CD4-positive, CD25-positive, alpha-beta regulatory T cell (primary cell): ENCODE data around the gene HNRNPUL2. TPM values are rescaled to one million over a fixed set of nuclear protein-coding genes. Genes with fewer than 3 reads are reported as not detected.

Experiments used
- ATAC-seq, 2 donors: fragments of 150-1000 bp; cut with Tn5 transposase; one replicate each; pipeline ENCODE4 v1.10.0; 2021; ENCODE audit warnings: low read depth in 2 of 2, moderate number of reproducible peaks in 2 of 2, moderate library complexity in 1 of 2
- DNase-seq, 3 donors: peaks; one replicate each; pipeline versions ENCODE4 v3.0.0 to v3.0.0-alpha.2; 2012 to 2022; ENCODE audit warnings: mixed read lengths in 1 of 3
- H3K27ac ChIP-seq: one replicate; pipeline ENCODE4 v1.7.0; 2013; ENCODE audit warnings: mild to moderate bottlenecking, low read length; ENCODE audit not compliant: insufficient read depth, poor library complexity, severe bottlenecking
- H3K27me3 ChIP-seq: one replicate; pipeline ENCODE4 v1.7.0; 2013; ENCODE audit warnings: low read length; ENCODE audit not compliant: control insufficient read depth, insufficient read depth
- H3K36me3 ChIP-seq: one replicate; pipeline ENCODE4 v1.7.0; 2013; ENCODE audit warnings: mild to moderate bottlenecking, low read length, moderate library complexity; ENCODE audit not compliant: control insufficient read depth, insufficient read depth
- H3K4me1 ChIP-seq: 2 replicates; pipeline ENCODE4 v1.7.0; 2013; ENCODE audit warnings: mild to moderate bottlenecking, low read length; ENCODE audit not compliant: insufficient read depth, control insufficient read depth, poor library complexity, severe bottlenecking
- H3K4me3 ChIP-seq: one replicate; pipeline ENCODE4 v1.7.0; 2013; ENCODE audit warnings: low read depth, mild to moderate bottlenecking, low read length, moderate library complexity
- H3K9me3 ChIP-seq, 2 experiments: 1 replicate in 1 of 2; 2 replicates in 1 of 2; pipeline ENCODE4 v1.7.0; 2013; ENCODE audit warnings: low read length in 2 of 2, mild to moderate bottlenecking in 1 of 2, moderate library complexity in 1 of 2; ENCODE audit not compliant: control insufficient read depth in 2 of 2
- H3K27ac Mint-ChIP-seq, 3 donors: one replicate each; pipeline ENCODE4 v1.8.0; 2020 to 2022; ENCODE audit warnings: mild to moderate bottlenecking in 3 of 3, mixed read lengths in 3 of 3, moderate library complexity in 2 of 3
- H3K27me3 Mint-ChIP-seq: one replicate; pipeline ENCODE4 v1.8.0; 2022; ENCODE audit warnings: mild to moderate bottlenecking, mixed read lengths
- H3K36me3 Mint-ChIP-seq: one replicate; pipeline ENCODE4 v1.8.0; 2020; ENCODE audit warnings: mixed read lengths
- H3K4me1 Mint-ChIP-seq, 4 donors: one replicate each; pipeline ENCODE4 v1.8.0; 2020 to 2022; ENCODE audit warnings: mixed read lengths in 4 of 4, mild to moderate bottlenecking in 1 of 4
- H3K4me3 Mint-ChIP-seq, 4 donors: one replicate each; pipeline ENCODE4 v1.8.0; 2020 to 2022; ENCODE audit warnings: mild to moderate bottlenecking in 4 of 4, mixed read lengths in 4 of 4, moderate library complexity in 3 of 4
- H3K9me3 Mint-ChIP-seq, 7 donors: one replicate each; pipeline ENCODE4 v1.8.0; 2020 to 2022; ENCODE audit warnings: mixed read lengths in 7 of 7, mild to moderate bottlenecking in 3 of 7, moderate library complexity in 2 of 7
- polyA plus RNA-seq, 4 donors: library from polyadenylated mRNA; unstranded; fragments of 300-500 nt; fragmentation: Illumina TruSeq; gene quantifications; one replicate each; pipeline ENCODE4 v1.2.3, GENCODE V29; 2021
- total RNA-seq: library from RNA; stranded (reverse); gene quantifications from one replicate; pipeline ENCODE4 v1.2.3, GENCODE V29; 2022

The HNRNPUL2 gene
- total and polyA plus RNA-seq, 5 donors from 2014 or later, result 0.85 to 52.8 (median 1.3) TPM

DNA sequence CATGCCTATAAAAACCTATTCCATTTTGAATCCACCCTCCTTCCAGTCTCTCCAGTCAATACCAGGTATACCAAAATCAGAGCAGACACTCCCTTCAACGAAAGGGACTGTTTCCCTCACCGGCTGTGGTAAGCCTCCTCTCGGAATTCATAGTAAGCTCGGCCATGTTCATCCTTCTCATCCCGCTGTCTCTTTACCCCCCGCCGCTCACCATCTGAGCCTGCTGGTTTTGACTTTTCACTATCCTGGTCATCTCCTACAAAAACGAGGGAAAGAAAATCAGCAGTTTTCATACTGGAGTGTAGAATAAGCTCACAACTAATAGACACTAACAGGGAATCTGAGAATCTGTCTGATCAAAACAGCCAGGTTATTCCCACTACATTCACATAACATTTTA is 3.1 kb downstream of the HNRNPUL2 start:
- Histone ChIP-seq H3K4me3 (peak overlapping the region; percentile 90), H3K4me1 (peaks cover 33% of the 10 kb centered on the region), H3K27ac (no peak overlapping the region), H3K36me3 (peaks cover 51% of the 10 kb centered on the region), H3K9me3 (no peaks in the 10 kb centered on the region), H3K27me3 (no peaks in the 10 kb centered on the region)
- H3K36me3 Mint-ChIP-seq, result peaks cover 46% of the 10 kb centered on the region
- no peak for ATAC-seq
- DNase-seq, result no peak
- peaks cover 13% of the 10 kb centered on the region for H3K27me3 Mint-ChIP-seq
- peaks cover 29 to 71% (median 47%) of the 10 kb centered on the region in 4 donors for H3K4me1 Mint-ChIP-seq
- H3K27ac Mint-ChIP-seq, result peak overlapping the region; percentile 57 to 84 (median 82)
- peak overlapping the region; percentile 94 to 96 (median 96) for H3K4me3 Mint-ChIP-seq
- H3K9me3 Mint-ChIP-seq, result peaks cover 0 to 1% (median 0%) of the 10 kb centered on the region in 7 donors

DNA sequence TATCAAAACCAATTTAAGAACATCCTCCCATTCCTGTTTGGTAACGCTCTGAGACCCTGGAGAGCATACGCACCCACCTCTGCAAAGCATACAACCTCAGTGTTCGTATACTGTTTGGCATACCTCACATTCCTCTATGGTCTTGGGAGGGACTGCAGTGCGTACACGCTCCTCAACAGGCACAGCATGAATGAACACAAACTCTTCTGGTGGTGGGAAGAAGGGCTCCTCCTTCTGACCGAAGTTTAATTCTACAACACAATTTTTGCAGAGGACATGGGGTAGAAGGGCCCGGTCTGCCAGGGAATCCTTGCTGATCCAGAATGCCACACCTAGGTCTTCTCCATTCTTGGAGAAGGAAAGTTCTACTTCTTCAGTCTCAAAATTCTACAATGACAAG is 5.3 kb downstream of the HNRNPUL2 start:
- peak overlapping the region in 2 of 3 donors; percentile 46 to 80 for H3K27ac Mint-ChIP-seq
- H3K36me3 Mint-ChIP-seq, result peaks cover 51% of the 10 kb centered on the region
- peaks cover 34 to 74% (median 54%) of the 10 kb centered on the region in 4 donors for H3K4me1 Mint-ChIP-seq
- H3K9me3 ChIP-seq, result no peaks in the 10 kb centered on the region
- H3K27me3 ChIP-seq, result no peaks in the 10 kb centered on the region
- H3K36me3 ChIP-seq, result peaks cover 71% of the 10 kb centered on the region
- H3K4me1 ChIP-seq, result peaks cover 37% of the 10 kb centered on the region
- peak overlapping the region; percentile 31 for H3K27ac ChIP-seq
- H3K27me3 Mint-ChIP-seq, result no peaks in the 10 kb centered on the region
- H3K4me3 ChIP-seq, result no peak overlapping the region
- H3K4me3 Mint-ChIP-seq, result peak overlapping the region in 2 of 4 donors; percentile 16 to 81
- ATAC-seq, result no peak
- no peak for DNase-seq
- no peaks in the 10 kb centered on the region for H3K9me3 Mint-ChIP-seq

DNA sequence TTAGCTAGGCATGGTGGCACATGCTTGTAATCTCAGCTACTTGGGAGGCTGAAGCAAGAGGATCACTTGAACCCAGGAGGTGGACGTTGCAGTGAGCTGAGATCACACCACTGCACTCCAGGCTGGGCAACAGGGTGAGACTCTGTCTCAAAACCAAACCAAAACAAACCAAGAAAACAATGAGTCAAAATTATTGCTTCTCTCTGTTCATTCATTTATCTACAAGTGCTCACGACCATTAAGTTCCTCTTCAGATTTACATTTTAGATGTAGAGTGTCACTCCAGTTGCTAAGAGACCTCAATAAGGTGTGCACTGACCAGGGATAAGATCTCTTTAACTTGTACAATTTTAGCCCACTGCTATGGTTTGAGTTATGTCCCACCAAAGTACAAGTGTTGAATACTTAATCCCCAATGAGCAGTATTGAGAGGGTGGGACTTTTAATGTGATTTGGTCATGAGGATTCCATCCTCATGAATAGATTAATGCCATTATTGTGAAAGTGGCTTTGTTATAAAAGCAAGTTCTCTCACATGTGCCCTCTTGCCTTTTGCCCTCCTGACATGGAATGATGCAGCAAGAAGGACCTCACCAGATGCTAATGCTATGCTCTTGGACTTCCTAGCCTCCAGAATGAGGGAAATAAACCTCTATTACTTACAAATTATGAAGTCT is 7.8 kb downstream of the HNRNPUL2 start:
- H3K9me3 ChIP-seq, result no peaks in the 10 kb centered on the region
- DNase-seq (no peak), ATAC-seq (no peak)
- Mint-ChIP-seq H3K36me3 (peaks cover 61% of the 10 kb centered on the region), H3K9me3 (peaks cover 0 to 1% (median 0%) of the 10 kb centered on the region in 7 donors), H3K27me3 (no peaks in the 10 kb centered on the region), H3K4me1 (peaks cover 23 to 75% (median 45%) of the 10 kb centered on the region in 4 donors), H3K4me3 (peak overlapping the region in 3 of 4 donors; percentile 14 to 43 (median 38)), H3K27ac (peak overlapping the region in 2 of 3 donors; percentile 12 to 61)
- H3K4me1 ChIP-seq, result peaks cover 17% of the 10 kb centered on the region
- H3K36me3 ChIP-seq, result peaks cover 96% of the 10 kb centered on the region
- no peak overlapping the region for H3K4me3 ChIP-seq
- no peak overlapping the region for H3K27ac ChIP-seq
- no peaks in the 10 kb centered on the region for H3K27me3 ChIP-seq

DNA sequence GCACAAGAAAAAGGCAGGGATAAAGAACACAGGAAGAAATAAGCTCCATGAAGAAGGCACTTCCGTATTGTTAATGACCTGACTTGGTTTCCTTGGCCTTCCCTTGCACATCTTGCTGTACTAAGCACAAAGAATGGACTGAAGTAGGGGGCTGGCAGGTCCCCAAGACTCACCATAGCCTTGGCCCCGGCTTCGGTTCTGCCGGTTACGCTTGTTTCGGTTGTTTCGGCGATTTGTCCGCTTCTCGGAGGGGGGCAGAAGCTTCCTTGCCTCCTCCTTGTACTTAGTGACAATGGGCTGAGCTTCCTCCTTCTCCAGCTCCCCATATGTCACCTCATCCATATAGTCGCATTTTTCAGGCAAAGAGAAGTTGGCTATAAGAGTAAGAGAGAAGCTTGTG is 10.4 kb downstream of the HNRNPUL2 start:
- peak overlapping the region in 2 of 3 donors; percentile 32 to 56 for H3K27ac Mint-ChIP-seq
- peaks cover 20% of the 10 kb centered on the region for H3K4me1 ChIP-seq
- H3K27me3 ChIP-seq, result no peaks in the 10 kb centered on the region
- peaks cover 91% of the 10 kb centered on the region for H3K36me3 ChIP-seq
- H3K4me3 Mint-ChIP-seq, result peak overlapping the region in 1 of 4 donors; percentile 6
- no peaks in the 10 kb centered on the region for H3K9me3 ChIP-seq
- no peaks in the 10 kb centered on the region for H3K27me3 Mint-ChIP-seq
- peaks cover 0 to 1% (median 0%) of the 10 kb centered on the region in 7 donors for H3K9me3 Mint-ChIP-seq
- H3K4me1 Mint-ChIP-seq, result peaks cover 21 to 74% (median 46%) of the 10 kb centered on the region in 4 donors
- no peak overlapping the region for H3K27ac ChIP-seq
- DNase-seq (no peak), ATAC-seq (no peak)
- peaks cover 49% of the 10 kb centered on the region for H3K36me3 Mint-ChIP-seq
- no peak overlapping the region for H3K4me3 ChIP-seq

DNA sequence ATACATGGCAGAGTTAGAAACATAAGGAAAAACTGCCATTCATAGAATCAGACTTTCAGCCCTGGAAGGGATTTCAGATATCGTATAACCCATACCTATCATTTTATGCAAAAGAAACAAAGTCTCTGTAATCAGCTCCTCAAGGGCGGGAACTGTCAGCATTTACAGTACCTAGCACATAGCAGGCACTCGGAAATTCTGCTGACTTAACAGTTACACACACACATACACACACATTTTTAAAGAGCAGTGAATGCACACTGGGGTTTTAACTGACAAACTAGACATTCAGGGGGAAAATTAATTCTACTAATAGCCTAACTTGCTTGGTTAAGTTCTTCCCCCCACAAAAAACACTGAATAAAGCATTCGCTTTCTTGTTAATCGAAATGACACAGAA is 11.1 kb downstream of the HNRNPUL2 start:
- ATAC-seq, result no peak
- peaks cover 20% of the 10 kb centered on the region for H3K4me1 ChIP-seq
- H3K27ac ChIP-seq, result peak overlapping the region; percentile 15
- Mint-ChIP-seq H3K36me3 (peaks cover 43% of the 10 kb centered on the region), H3K4me1 (peaks cover 20 to 69% (median 44%) of the 10 kb centered on the region in 4 donors), H3K27me3 (no peaks in the 10 kb centered on the region), H3K4me3 (no peak overlapping the region), H3K27ac (peak overlapping the region in 2 of 3 donors; percentile 25 to 60), H3K9me3 (peaks cover 0 to 1% (median 0%) of the 10 kb centered on the region in 7 donors)
- no peak for DNase-seq
- peaks cover 89% of the 10 kb centered on the region for H3K36me3 ChIP-seq
- no peak overlapping the region for H3K4me3 ChIP-seq
- H3K27me3 ChIP-seq, result no peaks in the 10 kb centered on the region
- no peaks in the 10 kb centered on the region for H3K9me3 ChIP-seq

DNA sequence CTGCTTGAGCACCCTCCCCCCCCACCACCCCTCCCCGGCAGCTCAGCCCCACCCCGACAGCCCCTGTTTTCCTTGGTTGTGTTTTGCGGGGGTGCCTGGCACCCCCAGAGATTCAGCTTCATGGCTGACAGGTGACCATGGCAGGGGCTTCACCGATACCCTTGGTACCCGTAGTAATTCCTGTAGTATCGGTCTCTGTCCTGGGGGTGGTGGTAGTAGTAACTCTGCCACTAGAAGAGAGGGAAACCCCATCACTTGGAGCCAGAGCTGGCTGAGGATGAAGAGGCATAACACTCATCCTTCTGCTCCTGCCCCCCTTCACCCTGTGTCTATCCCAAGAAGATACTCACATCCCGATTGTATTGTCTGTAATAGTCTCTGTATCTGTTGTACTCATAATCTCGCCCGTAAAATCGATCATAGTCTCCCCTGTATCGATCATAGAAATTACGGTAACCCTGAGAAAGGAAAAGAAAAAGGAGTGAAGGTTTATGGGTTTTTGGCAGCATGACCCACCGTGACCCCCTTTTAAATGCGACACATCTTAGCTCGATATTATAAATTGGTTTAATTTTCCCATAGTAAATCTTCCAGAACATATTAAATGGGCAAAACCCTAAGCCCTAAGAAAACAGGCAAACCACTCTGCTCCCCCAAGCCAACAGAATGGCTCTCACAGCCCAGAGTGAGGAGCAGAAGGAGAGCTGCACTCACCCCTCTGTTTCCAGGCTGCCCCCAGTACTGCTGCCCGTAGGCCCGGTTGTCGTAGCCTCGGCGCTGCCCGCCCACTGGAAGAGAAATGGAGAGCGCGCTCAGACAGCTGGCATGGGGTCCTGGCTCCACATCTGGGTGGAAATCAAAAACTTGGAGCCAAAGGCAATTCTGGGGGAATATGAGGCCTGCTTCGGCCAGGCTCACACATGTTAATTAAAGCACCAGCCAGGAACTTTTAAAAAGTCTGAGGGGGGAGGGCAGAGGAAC is 11.8 kb downstream of the HNRNPUL2 start:
- Histone ChIP-seq H3K9me3 (no peaks in the 10 kb centered on the region), H3K4me1 (peaks cover 23% of the 10 kb centered on the region), H3K27ac (peak overlapping the region; percentile 15), H3K27me3 (no peaks in the 10 kb centered on the region), H3K36me3 (peaks cover 83% of the 10 kb centered on the region), H3K4me3 (no peak overlapping the region)
- Mint-ChIP-seq H3K4me3 (no peak overlapping the region), H3K27me3 (no peaks in the 10 kb centered on the region), H3K27ac (peak overlapping the region in 2 of 3 donors; percentile 25 to 82), H3K4me1 (peaks cover 15 to 68% (median 42%) of the 10 kb centered on the region in 4 donors), H3K9me3 (peaks cover 0 to 1% (median 0%) of the 10 kb centered on the region in 7 donors), H3K36me3 (peaks cover 39% of the 10 kb centered on the region)
- no peak for DNase-seq
- ATAC-seq, result no peak

DNA sequence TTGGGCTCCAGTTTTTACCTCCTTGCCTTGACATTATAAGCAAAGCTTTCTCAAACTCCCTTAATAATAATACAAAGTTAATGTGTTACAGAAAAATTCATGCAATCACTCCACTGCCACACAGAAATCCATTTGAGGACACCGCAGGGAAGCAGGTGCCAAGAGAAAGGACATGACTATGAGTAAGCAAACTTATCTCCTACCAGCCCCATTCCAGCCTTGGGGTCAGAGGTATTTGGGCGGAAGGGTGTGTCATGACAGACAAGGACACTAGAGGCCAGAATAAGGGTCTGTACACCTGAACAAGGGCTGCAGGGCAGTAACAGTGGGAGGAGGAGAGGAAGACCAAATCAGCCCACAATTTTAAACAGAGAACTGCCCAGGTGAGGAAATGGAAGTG is 13.9 kb downstream of the HNRNPUL2 start:
- H3K36me3 ChIP-seq, result peaks cover 63% of the 10 kb centered on the region
- H3K4me1 Mint-ChIP-seq, result peaks cover 15 to 76% (median 42%) of the 10 kb centered on the region in 4 donors
- H3K27ac Mint-ChIP-seq, result peak overlapping the region; percentile 82 to 87 (median 82)
- peaks cover 35% of the 10 kb centered on the region for H3K4me1 ChIP-seq
- no peaks in the 10 kb centered on the region for H3K27me3 Mint-ChIP-seq
- DNase-seq, result no peak
- H3K9me3 ChIP-seq, result no peaks in the 10 kb centered on the region
- no peaks in the 10 kb centered on the region for H3K27me3 ChIP-seq
- peak overlapping the region; percentile 27 for H3K4me3 ChIP-seq
- peaks cover 0 to 1% (median 0%) of the 10 kb centered on the region in 7 donors for H3K9me3 Mint-ChIP-seq
- H3K27ac ChIP-seq, result peak overlapping the region; percentile 50
- peaks cover 30% of the 10 kb centered on the region for H3K36me3 Mint-ChIP-seq
- ATAC-seq, result no peak
- H3K4me3 Mint-ChIP-seq, result peak overlapping the region in 1 of 4 donors; percentile 63
